OCI-LY3 (cell line): ENCODE measurements around the gene MRAS.

Source experiments
- CTCF ChIP-seq: fragments of 200-600, 300-600 bp; sonication (generic); IDR thresholded peaks from 2 replicates; pipeline ENCODE4 v1.5.1; 2014; ENCODE audit warnings: antibody characterized with exemption, low read length, low read depth
- EZH2phosphoT487 ChIP-seq: fragments of 200-600 bp; shearing (Covaris generic); IDR thresholded peaks from 2 replicates; pipeline ENCODE4 v1.6.1; 2018; ENCODE audit warnings: antibody characterized with exemption, mixed run types, low read depth

- TF ChIP-seq CTCF (no peak), EZH2phosphoT487 (no peak)
Observed at GRCh38 chr3:138445236-138445635, 96.9 kb downstream of the MRAS start.
